ENCODE measurements around the gene LRPAP1. TPM values are rescaled to one million over a fixed set of nuclear protein-coding genes. Genes with fewer than 3 reads are reported as not detected.
"Not testable (repeated sequence)": the region's sequence is repeated elsewhere in the genome, so short reads cannot be mapped to it uniquely, and the experiment has no call there.

The LRPAP1 gene
- total RNA-seq, 1 donor from 2014 or later: 62.9 TPM

GRCh38 chr4:3458371-3458770 is 73.9 kb downstream of the LRPAP1 start:
- Mint-ChIP-seq H3K4me1 (no peaks in the 10 kb centered on the region), H3K9me3 (peaks cover 15% of the 10 kb centered on the region), H3K36me3 (ENCODE audit: low read depth) (peaks cover 2% of the 10 kb centered on the region), H3K27me3 (peaks cover 11% of the 10 kb centered on the region), H3K27ac (no peak overlapping the region), H3K4me3 (no peak overlapping the region)
- ATAC-seq (ENCODE audit: low read depth) (no peak), DNase-seq (no peak)
- CTCF ChIA-PET: no interaction called here
- TF ChIP-seq, protein P1, sequence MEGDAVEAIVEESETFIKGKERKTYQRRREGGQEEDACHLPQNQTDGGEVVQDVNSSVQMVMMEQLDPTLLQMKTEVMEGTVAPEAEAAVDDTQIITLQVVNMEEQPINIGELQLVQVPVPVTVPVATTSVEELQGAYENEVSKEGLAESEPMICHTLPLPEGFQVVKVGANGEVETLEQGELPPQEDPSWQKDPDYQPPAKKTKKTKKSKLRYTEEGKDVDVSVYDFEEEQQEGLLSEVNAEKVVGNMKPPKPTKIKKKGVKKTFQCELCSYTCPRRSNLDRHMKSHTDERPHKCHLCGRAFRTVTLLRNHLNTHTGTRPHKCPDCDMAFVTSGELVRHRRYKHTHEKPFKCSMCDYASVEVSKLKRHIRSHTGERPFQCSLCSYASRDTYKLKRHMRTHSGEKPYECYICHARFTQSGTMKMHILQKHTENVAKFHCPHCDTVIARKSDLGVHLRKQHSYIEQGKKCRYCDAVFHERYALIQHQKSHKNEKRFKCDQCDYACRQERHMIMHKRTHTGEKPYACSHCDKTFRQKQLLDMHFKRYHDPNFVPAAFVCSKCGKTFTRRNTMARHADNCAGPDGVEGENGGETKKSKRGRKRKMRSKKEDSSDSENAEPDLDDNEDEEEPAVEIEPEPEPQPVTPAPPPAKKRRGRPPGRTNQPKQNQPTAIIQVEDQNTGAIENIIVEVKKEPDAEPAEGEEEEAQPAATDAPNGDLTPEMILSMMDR (IDR thresholded peaks at IDR 0.05): no peak
- POLR2A ChIA-PET: no interaction called here
- intact Hi-C loops (cut with micrococcal nuclease): no loop called here

DNA sequence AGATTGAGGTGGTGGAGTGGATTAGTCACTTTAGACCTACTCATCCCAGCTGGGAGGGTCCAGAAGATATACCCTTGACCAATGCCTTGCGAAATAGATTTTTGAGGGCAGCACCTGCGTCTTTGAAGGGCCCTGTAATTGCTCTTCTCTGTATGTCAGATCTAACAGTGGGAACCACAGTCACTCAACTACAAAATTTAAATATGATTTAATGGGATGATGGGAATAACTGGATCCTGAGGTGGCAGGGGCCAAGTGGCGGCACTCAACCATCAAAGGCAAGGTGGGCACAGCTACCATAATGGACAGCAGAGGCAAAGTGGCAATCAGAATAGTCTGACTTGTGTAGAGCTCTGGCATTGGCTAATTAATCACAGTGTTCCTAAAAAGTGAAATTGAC is 76.6 kb downstream of the LRPAP1 start:
- intact Hi-C loops (cut with micrococcal nuclease); H3K4me1 Mint-ChIP-seq; POLR2A ChIA-PET: not testable (repeated sequence)

More for the DNA sequence above, 76.6 kb downstream of the LRPAP1 start:
- Mint-ChIP-seq H3K9me3 (peaks cover 15% of the 10 kb centered on the region), H3K27me3 (peaks cover 14% of the 10 kb centered on the region)
- H3K36me3 Mint-ChIP-seq (ENCODE audit: low read depth); H3K27ac Mint-ChIP-seq; DNase-seq; CTCF ChIA-PET; H3K4me3 Mint-ChIP-seq; ATAC-seq (ENCODE audit: low read depth): not testable (repeated sequence)

Other genes with a start within 250 kb of the LRPAP1 start
- 8.5 and 10.6 TPM in 2 replicates for gene RGS12, start 239.4 kb downstream of the LRPAP1 start, total RNA-seq
- not detected in 2 replicates for gene HGFAC, start 90.5 kb downstream of the LRPAP1 start, total RNA-seq
- gene DOK7, start 69.1 kb downstream of the LRPAP1 start, total RNA-seq: 2.7 TPM in 2 replicates
- gene ADRA2C, start 234.0 kb upstream of the LRPAP1 start, total RNA-seq: not detected in 2 replicates